ENCODE measurements around the gene SENP2.
A peak's percentile ranks its signal among the peaks of the same experiment; 100 is the strongest.

SENP2 gene

DNA sequence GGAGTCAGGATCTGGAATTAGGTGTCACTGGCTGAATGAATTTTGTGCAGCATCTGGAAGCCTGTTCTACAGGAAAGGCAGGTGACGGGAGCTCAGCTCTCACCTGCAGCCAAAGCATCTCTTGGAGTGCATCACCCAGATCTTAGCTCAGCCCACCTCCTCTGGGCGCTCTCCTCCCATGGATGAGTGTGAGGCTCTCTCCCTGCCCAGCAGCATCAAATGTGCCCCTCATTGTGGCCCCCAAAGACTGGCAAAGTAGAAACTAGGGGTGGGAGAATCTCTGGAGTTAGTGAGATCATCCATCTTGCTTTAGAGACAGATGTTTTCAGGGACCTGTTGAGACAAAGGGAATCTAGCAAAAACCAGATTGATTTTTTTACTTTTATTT is 68.7 kb downstream of the SENP2 start:
- no peak overlapping the region for H4K12ac ChIP-seq (ENCODE audit: low read depth, low read length)
- no peak overlapping the region for H3K4me3 ChIP-seq (ENCODE audit: low read depth, low read length)
- H4K8ac ChIP-seq (ENCODE audit: low read depth, low read length), result no peak overlapping the region
- no peak overlapping the region for H2BK5ac ChIP-seq (ENCODE audit: low read depth, low read length, poor library complexity)
- H3K27ac ChIP-seq (ENCODE audit: low read depth, low read length), result no peak overlapping the region
- no peak overlapping the region for H2BK12ac ChIP-seq (ENCODE audit: low read length)
- no peaks in the 10 kb centered on the region for H3K79me1 ChIP-seq (ENCODE audit: low read length)
- H3K9me3 ChIP-seq (ENCODE audit: insufficient read depth, low read depth, low read length), result no peaks in the 10 kb centered on the region
- H3K18ac ChIP-seq (ENCODE audit: low read length), result no peak overlapping the region
- no peak overlapping the region for H3K4me2 ChIP-seq (ENCODE audit: low read length)
- WGBS (ENCODE audit: extremely low coverage, insufficient coverage, insufficient read length), result no CpG with 5 or more reads among the region's 2 CpGs
- peak; percentile 85 to 87 for DNase-seq
- no peak overlapping the region for H3K9ac ChIP-seq (ENCODE audit: low read length)
- no peak overlapping the region for H3K14ac ChIP-seq (ENCODE audit: low read length)
- H2AFZ ChIP-seq (ENCODE audit: insufficient read depth, low read length, poor library complexity), result no peak overlapping the region
- no peak overlapping the region for H3K23ac ChIP-seq (ENCODE audit: low read length)
- H3K4ac ChIP-seq (ENCODE audit: low read depth, low read length), result no peak overlapping the region
- H2AK5ac ChIP-seq (ENCODE audit: low read length), result no peak overlapping the region
- no peaks in the 10 kb centered on the region for H3K79me2 ChIP-seq (ENCODE audit: control insufficient read depth, insufficient read depth, low read length, poor library complexity)
- peaks cover 12 to 15% of the 10 kb centered on the region in 2 experiments for H3K4me1 ChIP-seq (ENCODE audit: control insufficient read depth in 1 of 2, insufficient read depth in 2 of 2, low read length in 2 of 2)
- no peak overlapping the region for H4K91ac ChIP-seq (ENCODE audit: low read depth, low read length)
- peaks cover 62 to 67% of the 10 kb centered on the region in 2 experiments for H3K36me3 ChIP-seq (ENCODE audit: control insufficient read depth in 1 of 2, insufficient read depth in 2 of 2, low read length in 2 of 2)
- H2BK120ac ChIP-seq (ENCODE audit: insufficient read depth, low read length, poor library complexity), result no peak overlapping the region
- no peaks in the 10 kb centered on the region for H3K27me3 ChIP-seq (ENCODE audit: insufficient read depth, low read length)

GRCh38 chr3:185655426-185656320 is 69.6 kb downstream of the SENP2 start:
- H3K18ac ChIP-seq (ENCODE audit: low read length), result no peak overlapping the region
- no peak overlapping the region for H3K4me3 ChIP-seq (ENCODE audit: low read depth, low read length)
- H2BK5ac ChIP-seq (ENCODE audit: low read depth, low read length, poor library complexity), result no peak overlapping the region
- no peaks in the 10 kb centered on the region for H3K79me2 ChIP-seq (ENCODE audit: control insufficient read depth, insufficient read depth, low read length, poor library complexity)
- peaks cover 64 to 70% of the 10 kb centered on the region in 2 experiments for H3K36me3 ChIP-seq (ENCODE audit: control insufficient read depth in 1 of 2, insufficient read depth in 2 of 2, low read length in 2 of 2)
- no peak overlapping the region for H4K12ac ChIP-seq (ENCODE audit: low read depth, low read length)
- H3K79me1 ChIP-seq (ENCODE audit: low read length), result no peaks in the 10 kb centered on the region
- DNase-seq, result peak in 1 of 2 donors; percentile 23
- no peak overlapping the region for H3K14ac ChIP-seq (ENCODE audit: low read length)
- no CpG with 5 or more reads among the region's 12 CpGs for WGBS (ENCODE audit: extremely low coverage, insufficient coverage, insufficient read length)
- no peak overlapping the region for H4K8ac ChIP-seq (ENCODE audit: low read depth, low read length)
- no peak overlapping the region for H3K9ac ChIP-seq (ENCODE audit: low read length)
- no peak overlapping the region for H4K91ac ChIP-seq (ENCODE audit: low read depth, low read length)
- no peak overlapping the region for H2BK12ac ChIP-seq (ENCODE audit: low read length)
- H3K4me1 ChIP-seq (ENCODE audit: control insufficient read depth in 1 of 2, insufficient read depth in 2 of 2, low read length in 2 of 2), result peaks cover 12 to 15% of the 10 kb centered on the region in 2 experiments
- no peaks in the 10 kb centered on the region for H3K9me3 ChIP-seq (ENCODE audit: insufficient read depth, low read depth, low read length)
- peak overlapping the region; percentile 24 for H3K27ac ChIP-seq (ENCODE audit: low read depth, low read length)
- no peaks in the 10 kb centered on the region for H3K27me3 ChIP-seq (ENCODE audit: insufficient read depth, low read length)
- H2BK120ac ChIP-seq (ENCODE audit: insufficient read depth, low read length, poor library complexity), result no peak overlapping the region
- no peak overlapping the region for H2AK5ac ChIP-seq (ENCODE audit: low read length)
- no peak overlapping the region for H3K4ac ChIP-seq (ENCODE audit: low read depth, low read length)
- no peak overlapping the region for H3K4me2 ChIP-seq (ENCODE audit: low read length)
- H2AFZ ChIP-seq (ENCODE audit: insufficient read depth, low read length, poor library complexity), result no peak overlapping the region
- no peak overlapping the region for H3K23ac ChIP-seq (ENCODE audit: low read length)

DNA sequence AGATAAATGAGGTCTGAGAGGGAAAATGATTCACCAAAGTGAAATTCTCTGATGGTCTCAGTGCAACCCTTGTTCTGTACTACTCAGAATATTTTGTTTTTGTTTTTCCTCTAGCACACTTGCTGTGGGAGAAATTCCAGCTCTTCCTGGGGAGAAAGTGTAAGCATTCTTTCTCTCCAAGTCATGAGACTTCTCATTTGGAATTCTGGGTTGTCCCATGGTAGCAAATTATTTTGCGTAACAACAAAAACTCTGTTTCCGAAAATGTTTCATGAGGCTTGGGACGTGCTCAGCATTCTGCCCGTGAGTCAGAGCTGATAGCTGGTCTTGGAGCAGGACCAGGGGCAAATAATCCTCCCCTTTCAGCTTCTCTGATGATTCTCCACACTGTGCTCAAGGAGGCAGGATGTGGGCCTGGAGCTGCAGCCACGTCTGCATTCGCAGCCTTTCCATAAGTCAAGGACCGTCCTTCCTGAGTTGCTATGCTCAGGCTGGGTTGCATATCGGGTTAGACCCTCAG is 70.3 kb downstream of the SENP2 start:
- Histone ChIP-seq H2AK5ac (ENCODE audit: low read length) (no peak overlapping the region), H4K12ac (ENCODE audit: low read depth, low read length) (no peak overlapping the region), H3K79me2 (ENCODE audit: control insufficient read depth, insufficient read depth, low read length, poor library complexity) (no peaks in the 10 kb centered on the region), H3K36me3 (ENCODE audit: control insufficient read depth in 1 of 2, insufficient read depth in 2 of 2, low read length in 2 of 2) (peaks cover 60 to 64% of the 10 kb centered on the region in 2 experiments), H3K14ac (ENCODE audit: low read length) (no peak overlapping the region), H3K4me2 (ENCODE audit: low read length) (no peak overlapping the region), H3K27ac (ENCODE audit: low read depth, low read length) (peak overlapping the region; percentile 37), H3K23ac (ENCODE audit: low read length) (no peak overlapping the region), H3K27me3 (ENCODE audit: insufficient read depth, low read length) (no peaks in the 10 kb centered on the region), H2AFZ (ENCODE audit: insufficient read depth, low read length, poor library complexity) (no peak overlapping the region), H3K9me3 (ENCODE audit: insufficient read depth, low read depth, low read length) (no peaks in the 10 kb centered on the region), H2BK5ac (ENCODE audit: low read depth, low read length, poor library complexity) (no peak overlapping the region), H2BK120ac (ENCODE audit: insufficient read depth, low read length, poor library complexity) (no peak overlapping the region), H4K91ac (ENCODE audit: low read depth, low read length) (no peak overlapping the region), H3K4ac (ENCODE audit: low read depth, low read length) (no peak overlapping the region), H3K79me1 (ENCODE audit: low read length) (no peaks in the 10 kb centered on the region), H3K9ac (ENCODE audit: low read length) (no peak overlapping the region), H2BK12ac (ENCODE audit: low read length) (no peak overlapping the region), H3K4me1 (ENCODE audit: control insufficient read depth in 1 of 2, insufficient read depth in 2 of 2, low read length in 2 of 2) (peaks cover 12 to 15% of the 10 kb centered on the region in 2 experiments), H3K4me3 (ENCODE audit: low read depth, low read length) (no peak overlapping the region), H3K18ac (ENCODE audit: low read length) (no peak overlapping the region), H4K8ac (ENCODE audit: low read depth, low read length) (no peak overlapping the region)
- DNase-seq, result peak; percentile 92 to 99
- no CpG with 5 or more reads among the region's 8 CpGs for WGBS (ENCODE audit: extremely low coverage, insufficient coverage, insufficient read length)

DNA sequence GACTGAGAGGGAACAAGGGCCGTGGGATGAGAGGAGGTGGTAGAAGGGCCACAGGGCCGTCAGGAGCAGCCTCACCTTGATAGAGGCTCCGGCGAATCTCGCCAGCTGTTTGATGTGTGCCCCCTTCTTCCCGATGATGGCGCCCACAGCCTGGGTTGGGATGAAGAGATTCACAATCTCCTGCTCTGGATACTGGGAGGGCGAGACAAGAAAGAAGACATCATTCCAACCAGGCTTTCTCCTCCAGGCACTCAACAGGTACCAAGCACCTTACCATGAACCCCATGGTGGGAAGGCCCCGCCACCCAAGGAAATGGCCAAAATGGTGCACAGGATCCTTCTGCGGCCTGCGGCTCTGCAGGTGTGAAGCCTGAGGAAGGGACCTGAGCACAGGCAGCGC is 71.1 kb downstream of the SENP2 start:
- H3K4me2 ChIP-seq (ENCODE audit: low read length), result no peak overlapping the region
- DNase-seq, result no peak
- no peak overlapping the region for H3K4me3 ChIP-seq (ENCODE audit: low read depth, low read length)
- no peaks in the 10 kb centered on the region for H3K9me3 ChIP-seq (ENCODE audit: insufficient read depth, low read depth, low read length)
- H4K91ac ChIP-seq (ENCODE audit: low read depth, low read length), result no peak overlapping the region
- no peak overlapping the region for H3K9ac ChIP-seq (ENCODE audit: low read length)
- no peak overlapping the region for H3K4ac ChIP-seq (ENCODE audit: low read depth, low read length)
- WGBS (ENCODE audit: extremely low coverage, insufficient coverage, insufficient read length), result no CpG with 5 or more reads among the region's 12 CpGs
- H4K12ac ChIP-seq (ENCODE audit: low read depth, low read length), result no peak overlapping the region
- H2BK120ac ChIP-seq (ENCODE audit: insufficient read depth, low read length, poor library complexity), result no peak overlapping the region
- H3K18ac ChIP-seq (ENCODE audit: low read length), result peak overlapping the region; percentile 58
- no peak overlapping the region for H2BK12ac ChIP-seq (ENCODE audit: low read length)
- H3K27me3 ChIP-seq (ENCODE audit: insufficient read depth, low read length), result no peaks in the 10 kb centered on the region
- H3K79me2 ChIP-seq (ENCODE audit: control insufficient read depth, insufficient read depth, low read length, poor library complexity), result no peaks in the 10 kb centered on the region
- no peaks in the 10 kb centered on the region for H3K79me1 ChIP-seq (ENCODE audit: low read length)
- H3K14ac ChIP-seq (ENCODE audit: low read length), result no peak overlapping the region
- H2AK5ac ChIP-seq (ENCODE audit: low read length), result no peak overlapping the region
- H3K27ac ChIP-seq (ENCODE audit: low read depth, low read length), result peak overlapping the region; percentile 37
- H2BK5ac ChIP-seq (ENCODE audit: low read depth, low read length, poor library complexity), result no peak overlapping the region
- H2AFZ ChIP-seq (ENCODE audit: insufficient read depth, low read length, poor library complexity), result no peak overlapping the region
- peak overlapping the region; percentile 35 for H4K8ac ChIP-seq (ENCODE audit: low read depth, low read length)
- H3K23ac ChIP-seq (ENCODE audit: low read length), result no peak overlapping the region
- peaks cover 57 to 61% of the 10 kb centered on the region in 2 experiments for H3K36me3 ChIP-seq (ENCODE audit: control insufficient read depth in 1 of 2, insufficient read depth in 2 of 2, low read length in 2 of 2)
- H3K4me1 ChIP-seq (ENCODE audit: control insufficient read depth in 1 of 2, insufficient read depth in 2 of 2, low read length in 2 of 2), result peaks cover 12 to 15% of the 10 kb centered on the region in 2 experiments
